Stimulated activated CD4-positive, alpha-beta T cell treated with anti-CD3 and anti-CD28 coated beads, Interleukin-2, amount 100 ng/mL, for 4 hours (primary cell): ENCODE data around the gene ZNF740.
A peak's percentile ranks its signal among the peaks of the same experiment; 100 is the strongest.
"Not testable (repeated sequence)": the region's sequence is repeated elsewhere in the genome, so short reads cannot be mapped to it uniquely, and the experiment has no call there.

Source experiments
- DNase-seq: peaks from one replicate; pipeline ENCODE4 v3.0.0-alpha.2; 2020; ENCODE audit warnings: low read depth

Gene ZNF740

GRCh38 chr12:53173085-53173715 is 7.3 kb upstream of the ZNF740 start:
- DNase-seq: no peak

- no peak for DNase-seq
These were observed 5.5 kb upstream of the ZNF740 start for GRCh38 chr12:53174881-53175491.

GRCh38 chr12:53176750-53177149 is 3.8 kb upstream of the ZNF740 start:
- no peak for DNase-seq

GRCh38 chr12:53177447-53177846 is 3.1 kb upstream of the ZNF740 start:
- not testable (repeated sequence) for DNase-seq

- not testable (repeated sequence) for DNase-seq
These were observed 1.7 kb upstream of the ZNF740 start for GRCh38 chr12:53178803-53179202.

GRCh38 chr12:53179687-53180219 is 769 bp upstream of the ZNF740 start:
- no peak for DNase-seq

GRCh38 chr12:53180931-53181645 is 566 bp downstream of the ZNF740 start:
- DNase-seq: peak; percentile 71

GRCh38 chr12:53181935-53182334 is 1.4 kb downstream of the ZNF740 start:
- no peak for DNase-seq

GRCh38 chr12:53182903-53183302 is 2.4 kb downstream of the ZNF740 start:
- no peak for DNase-seq

GRCh38 chr12:53184828-53185227 is 4.3 kb downstream of the ZNF740 start:
- no peak for DNase-seq

GRCh38 chr12:53185582-53186153 is 5.1 kb downstream of the ZNF740 start:
- no peak for DNase-seq

GRCh38 chr12:53186745-53187144 is 6.2 kb downstream of the ZNF740 start:
- DNase-seq: no peak

- DNase-seq: no peak
These were observed 6.8 kb downstream of the ZNF740 start for GRCh38 chr12:53187145-53187899.

GRCh38 chr12:53190108-53190729 is 9.7 kb downstream of the ZNF740 start:
- peak; percentile 40 for DNase-seq

- no peak for DNase-seq
These were observed 10.8 kb downstream of the ZNF740 start for GRCh38 chr12:53191096-53191884.

GRCh38 chr12:53191885-53192530 is 11.5 kb downstream of the ZNF740 start:
- no peak for DNase-seq

GRCh38 chr12:53192531-53193021 is 12.1 kb downstream of the ZNF740 start:
- no peak for DNase-seq

- no peak for DNase-seq
These were observed 12.5 kb downstream of the ZNF740 start for GRCh38 chr12:53193040-53193439.

- DNase-seq: no peak
These were observed 13.6 kb downstream of the ZNF740 start for GRCh38 chr12:53193985-53194716.
